ENCODE results near the gene TNS2.

GRCh38 chr12:53098354-53098981, 48.6 kb downstream of the TNS2 start:
- TF ChIP-seq CTCF (IDR thresholded peaks at IDR 0.05), result no peak
- TF ChIP-seq EZH2 (IDR thresholded peaks at IDR 0.05; ENCODE audit: borderline replicate concordance, insufficient read depth, low read depth, low read length, poor library complexity, severe bottlenecking), result no peak
